Natural killer cell (primary cell): ENCODE measurements around the gene STPG3. TPM values are rescaled to one million over a fixed set of nuclear protein-coding genes. Genes with fewer than 3 reads are reported as not detected.
A peak's percentile ranks its signal among the peaks of the same experiment; 100 is the strongest.
"Not testable (repeated sequence)": the region's sequence is repeated elsewhere in the genome, so short reads cannot be mapped to it uniquely, and the experiment has no call there.

ENCODE experiments used
- ATAC-seq, 3 donors: fragments of 150-1000 bp in 2 of 3; fragments of 200-7000 bp in 1 of 3; cut with Tn5 transposase; 1 replicate in 1 of 3; 2 replicates in 2 of 3; pipeline ENCODE4 v1.10.0; 2021; ENCODE audit warnings: mild to moderate bottlenecking in 2 of 3, moderate library complexity in 2 of 3
- DNase-seq, 2 donors: peaks; one replicate each; pipeline versions ENCODE4 v3.0.0 to v3.0.0-alpha.2; 2013 to 2021; ENCODE audit warnings: mixed read lengths in 1 of 2
- H3K27ac ChIP-seq: one replicate; pipeline ENCODE4 v1.5.1; 2013; ENCODE audit warnings: mild to moderate bottlenecking, low read length
- H3K27me3 ChIP-seq: one replicate; pipeline ENCODE4 v1.6.1; 2013; ENCODE audit warnings: low read length; ENCODE audit not compliant: control insufficient read depth, insufficient read depth
- H3K36me3 ChIP-seq: one replicate; pipeline ENCODE4 v1.6.1; 2013; ENCODE audit warnings: low read length; ENCODE audit not compliant: control insufficient read depth, insufficient read depth
- H3K4me1 ChIP-seq: one replicate; pipeline ENCODE4 v1.6.1; 2013; ENCODE audit warnings: low read length; ENCODE audit not compliant: control insufficient read depth, insufficient read depth
- H3K4me3 ChIP-seq: one replicate; pipeline ENCODE4 v1.5.1; 2013; ENCODE audit warnings: low read length
- H3K9me3 ChIP-seq: one replicate; pipeline ENCODE4 v1.6.1; 2013; ENCODE audit warnings: low read length; ENCODE audit not compliant: control insufficient read depth, insufficient read depth
- H3K27ac Mint-ChIP-seq, 2 donors: one replicate each; pipeline ENCODE4 v1.8.0; 2022; ENCODE audit warnings: mild to moderate bottlenecking in 2 of 2, mixed read lengths in 2 of 2, moderate library complexity in 1 of 2
- H3K27me3 Mint-ChIP-seq, 2 donors: one replicate each; pipeline ENCODE4 v1.8.0; 2022; ENCODE audit warnings: low read depth in 2 of 2, mixed read lengths in 2 of 2
- H3K36me3 Mint-ChIP-seq: one replicate; pipeline ENCODE4 v1.8.0; 2022; ENCODE audit warnings: mixed read lengths
- H3K4me1 Mint-ChIP-seq, 2 donors: one replicate each; pipeline ENCODE4 v1.8.0; 2022; ENCODE audit warnings: mixed read lengths in 2 of 2
- H3K4me3 Mint-ChIP-seq: one replicate; pipeline ENCODE4 v1.8.0; 2022; ENCODE audit warnings: mild to moderate bottlenecking, moderate library complexity, mixed read lengths
- H3K9me3 Mint-ChIP-seq, 2 donors: one replicate each; pipeline ENCODE4 v1.8.0; 2022; ENCODE audit warnings: mixed read lengths in 2 of 2
- WGBS: methylation state at CpG from one replicate; pipeline ENCODE4 v1.1.7; 2013; ENCODE audit warnings: missing lambda C conversion rate; ENCODE audit not compliant: insufficient coverage; 5-methylcytosine and 5-hydroxymethylcytosine counted together
- intact Hi-C: fragments of 100-400 bp; cut with micrococcal nuclease; formaldehyde crosslinking; loops from one replicate; pipeline ENCODE4 v1.14.2; 2022
- total RNA-seq, 4 donors: library from RNA; stranded (reverse); fragments of 120-200 nt in 1 of 4; gene quantifications; one replicate each; pipeline versions ENCODE4 v1.2.3 to v1.2.4, GENCODE V29; 2013 to 2022
- TF ChIP-seq, protein P1 (sequence below): fragments of 200-600 bp; IDR thresholded peaks from one replicate; pipeline ENCODE4 v1.8.0; 2022; ENCODE audit warnings: antibody characterized with exemption

STPG3 gene
- total RNA-seq, 3 donors from 2014 or later (not counting 1 experiment from before 2014, with no cell fraction given): not detected

DNA sequence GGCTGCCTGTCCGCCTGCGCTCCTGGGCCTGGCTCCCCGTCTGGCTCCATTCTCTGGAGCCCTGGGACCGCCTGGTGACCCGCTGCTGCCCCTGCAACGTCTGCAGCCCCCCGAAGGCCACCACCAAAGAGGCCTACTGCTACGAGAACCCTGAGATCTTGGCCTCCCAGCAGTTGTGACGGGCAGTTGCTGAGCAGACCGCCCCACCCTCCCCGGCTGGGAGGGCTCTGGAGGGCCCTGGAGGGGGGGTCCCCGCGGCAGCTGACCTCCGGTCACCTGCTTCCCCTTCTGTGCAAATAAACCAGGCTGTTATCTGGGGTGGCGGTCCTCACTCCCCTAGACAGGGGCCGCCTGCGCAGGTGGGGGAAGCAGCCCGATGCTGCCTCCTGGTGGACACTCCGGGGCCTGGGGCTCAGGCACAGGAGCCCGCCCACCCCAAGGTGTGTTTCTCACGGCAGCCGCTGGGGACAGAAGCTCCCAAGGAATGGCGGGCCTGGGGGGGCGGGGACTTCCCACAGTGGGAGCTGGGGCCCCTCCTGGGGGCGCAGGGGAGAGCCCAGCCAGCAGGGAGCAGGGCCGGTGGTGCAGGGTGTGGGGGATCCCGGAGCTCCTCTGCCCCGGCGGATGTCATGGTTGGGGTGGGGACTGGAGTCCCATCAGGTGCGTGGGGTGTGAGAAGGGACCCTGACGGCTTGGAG lies 14.7 kb upstream of the STPG3 start:
- Histone ChIP-seq H3K4me3 (no peak overlapping the region), H3K36me3 (no peaks in the 10 kb centered on the region), H3K4me1 (peaks cover 54% of the 10 kb centered on the region), H3K27ac (no peak overlapping the region), H3K27me3 (no peaks in the 10 kb centered on the region), H3K9me3 (no peaks in the 10 kb centered on the region)
- Mint-ChIP-seq H3K9me3 (no peaks in the 10 kb centered on the region), H3K27me3 (peaks cover 0 to 10% of the 10 kb centered on the region in 2 donors), H3K36me3 (no peaks in the 10 kb centered on the region), H3K4me1 (peaks cover 4 to 23% of the 10 kb centered on the region in 2 donors), H3K27ac (no peak overlapping the region), H3K4me3 (no peak overlapping the region)
- whole genome bisulfite sequencing: 10% methylated on average over 31 of the region's 31 CpGs
- peak; percentile 32 to 55 (median 49) for ATAC-seq
- TF ChIP-seq, protein P1, sequence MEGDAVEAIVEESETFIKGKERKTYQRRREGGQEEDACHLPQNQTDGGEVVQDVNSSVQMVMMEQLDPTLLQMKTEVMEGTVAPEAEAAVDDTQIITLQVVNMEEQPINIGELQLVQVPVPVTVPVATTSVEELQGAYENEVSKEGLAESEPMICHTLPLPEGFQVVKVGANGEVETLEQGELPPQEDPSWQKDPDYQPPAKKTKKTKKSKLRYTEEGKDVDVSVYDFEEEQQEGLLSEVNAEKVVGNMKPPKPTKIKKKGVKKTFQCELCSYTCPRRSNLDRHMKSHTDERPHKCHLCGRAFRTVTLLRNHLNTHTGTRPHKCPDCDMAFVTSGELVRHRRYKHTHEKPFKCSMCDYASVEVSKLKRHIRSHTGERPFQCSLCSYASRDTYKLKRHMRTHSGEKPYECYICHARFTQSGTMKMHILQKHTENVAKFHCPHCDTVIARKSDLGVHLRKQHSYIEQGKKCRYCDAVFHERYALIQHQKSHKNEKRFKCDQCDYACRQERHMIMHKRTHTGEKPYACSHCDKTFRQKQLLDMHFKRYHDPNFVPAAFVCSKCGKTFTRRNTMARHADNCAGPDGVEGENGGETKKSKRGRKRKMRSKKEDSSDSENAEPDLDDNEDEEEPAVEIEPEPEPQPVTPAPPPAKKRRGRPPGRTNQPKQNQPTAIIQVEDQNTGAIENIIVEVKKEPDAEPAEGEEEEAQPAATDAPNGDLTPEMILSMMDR: peak; percentile 98
- intact Hi-C loops: no loop called here
- DNase-seq: peak; percentile 90 to 95

DNA sequence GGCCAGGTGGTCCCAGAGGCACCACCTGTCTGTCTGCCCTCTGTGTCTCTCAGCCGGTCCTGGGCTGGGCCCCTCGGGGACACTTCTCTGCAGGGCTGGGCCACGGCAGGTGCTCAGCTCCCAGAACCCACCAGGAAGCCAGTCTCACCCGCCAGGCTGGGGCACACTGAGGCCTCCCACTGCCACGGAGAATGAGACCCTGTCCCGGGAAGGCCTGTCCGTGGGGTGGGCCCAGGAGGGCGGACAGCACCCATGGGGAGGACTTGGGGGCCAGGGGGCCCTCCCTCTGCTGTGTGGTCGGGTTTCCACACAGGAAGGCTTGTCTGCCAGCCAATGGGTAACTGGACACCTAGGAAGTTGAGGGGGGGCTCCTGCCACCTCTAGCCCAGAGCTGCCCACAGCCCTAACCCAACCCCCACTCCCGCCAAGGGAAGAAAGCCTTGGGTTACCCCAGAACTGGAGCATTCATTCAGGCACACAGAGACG lies 14.1 kb upstream of the STPG3 start:
- no peaks in the 10 kb centered on the region for H3K27me3 ChIP-seq
- H3K9me3 ChIP-seq: no peaks in the 10 kb centered on the region
- Mint-ChIP-seq H3K36me3 (no peaks in the 10 kb centered on the region), H3K27ac (no peak overlapping the region), H3K27me3 (peaks cover 0 to 10% of the 10 kb centered on the region in 2 donors), H3K4me1 (peaks cover 5 to 23% of the 10 kb centered on the region in 2 donors), H3K9me3 (no peaks in the 10 kb centered on the region), H3K4me3 (no peak overlapping the region)
- TF ChIP-seq, protein P1: no peak
- DNase-seq (no peak), ATAC-seq (no peak)
- no peak overlapping the region for H3K27ac ChIP-seq
- WGBS: 26% methylated on average over 11 of the region's 11 CpGs
- H3K36me3 ChIP-seq: no peaks in the 10 kb centered on the region
- H3K4me1 ChIP-seq: peaks cover 57% of the 10 kb centered on the region
- intact Hi-C loops: no loop called here
- no peak overlapping the region for H3K4me3 ChIP-seq

DNA sequence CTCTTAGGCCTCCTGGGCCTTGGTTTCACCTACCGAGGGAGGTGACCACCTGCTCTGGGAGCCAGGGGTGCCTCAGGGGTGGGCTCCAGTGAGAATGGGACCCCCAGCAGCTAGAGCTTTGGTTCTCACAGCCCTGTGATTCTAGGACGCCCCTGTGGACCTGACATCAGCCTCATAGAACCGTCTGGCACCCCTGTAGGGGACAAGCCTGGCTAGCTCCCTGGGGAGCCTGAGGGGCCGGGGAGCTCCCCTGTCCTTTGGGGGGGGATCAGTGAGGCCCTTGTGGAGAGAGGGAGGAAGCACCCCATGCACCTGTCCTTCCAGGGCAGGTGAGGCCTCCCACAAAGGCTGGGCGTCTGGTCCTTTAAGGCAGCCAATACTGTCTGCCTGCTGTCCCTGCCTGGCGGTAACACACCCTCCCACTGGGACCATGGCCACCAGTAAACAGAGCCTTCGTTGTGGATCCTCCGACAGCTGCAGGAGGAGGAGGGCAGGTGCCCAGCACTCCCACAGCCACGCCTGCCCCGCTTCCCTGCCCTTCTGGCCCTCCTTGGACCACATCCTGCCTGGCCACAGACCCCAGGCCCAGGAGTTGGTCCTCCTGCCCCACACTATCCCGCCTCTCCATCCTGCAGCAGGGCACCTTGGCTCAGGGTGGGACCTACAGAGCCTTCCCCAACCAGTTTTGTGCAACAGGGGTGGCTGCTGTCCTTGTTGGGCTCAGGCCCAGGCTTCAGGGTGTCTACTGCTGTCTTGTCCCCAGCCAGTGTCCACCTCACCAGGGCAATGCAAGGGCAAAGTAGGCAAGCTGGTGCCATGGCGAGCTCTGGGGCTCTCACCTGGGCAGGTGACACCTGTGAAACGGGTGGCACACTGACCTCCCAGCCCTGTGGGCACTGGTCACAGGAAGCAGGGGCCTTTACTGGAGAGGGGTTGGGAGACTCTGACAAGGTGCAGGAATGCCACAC lies 13.0 kb upstream of the STPG3 start:
- ATAC-seq (no peak), DNase-seq (no peak)
- intact Hi-C loops: no loop called here
- no peaks in the 10 kb centered on the region for H3K36me3 Mint-ChIP-seq
- no peak overlapping the region for H3K4me3 Mint-ChIP-seq
- H3K4me1 ChIP-seq: peaks cover 68% of the 10 kb centered on the region
- WGBS: 87% methylated on average over 13 of the region's 13 CpGs
- peaks cover 10% of the 10 kb centered on the region for H3K36me3 ChIP-seq
- peaks cover 0 to 10% of the 10 kb centered on the region in 2 donors for H3K27me3 Mint-ChIP-seq
- H3K27ac ChIP-seq: no peak overlapping the region
- H3K9me3 Mint-ChIP-seq: no peaks in the 10 kb centered on the region
- H3K9me3 ChIP-seq: no peaks in the 10 kb centered on the region
- H3K4me1 Mint-ChIP-seq: peaks cover 16 to 34% of the 10 kb centered on the region in 2 donors
- no peak overlapping the region for H3K27ac Mint-ChIP-seq
- H3K27me3 ChIP-seq: no peaks in the 10 kb centered on the region
- TF ChIP-seq, protein P1: no peak
- H3K4me3 ChIP-seq: no peak overlapping the region

- H3K4me1 ChIP-seq: peaks cover 64% of the 10 kb centered on the region
- H3K27ac Mint-ChIP-seq: peak overlapping the region; percentile 67 to 94
- peak overlapping the region; percentile 76 for H3K4me3 Mint-ChIP-seq
Observed at GRCh38 chr9:137239541-137240200, 11.4 kb upstream of the STPG3 start.

More at GRCh38 chr9:137239541-137240200, 11.4 kb upstream of the STPG3 start:
- intact Hi-C loops: loop anchor here (5.0 kb wide), 2 partner anchors 37 to 447 kb away; partner anchors contain the start of genes TMEM141 and TPRN
- not testable (repeated sequence) for ATAC-seq, H3K9me3 Mint-ChIP-seq, H3K27me3 Mint-ChIP-seq, H3K9me3 ChIP-seq, H3K36me3 Mint-ChIP-seq, DNase-seq, H3K27me3 ChIP-seq
- peak overlapping the region; percentile 46 for H3K4me3 ChIP-seq
- peaks cover 17% of the 10 kb centered on the region for H3K36me3 ChIP-seq
- peak overlapping the region; percentile 49 for H3K27ac ChIP-seq
- H3K4me1 Mint-ChIP-seq: peaks cover 19 to 41% of the 10 kb centered on the region in 2 donors
- 55% methylated on average over 27 of the region's 27 CpGs for WGBS
